K562 (cell line): ENCODE results near the gene SRGAP3. TPM values are rescaled to one million over a fixed set of nuclear protein-coding genes. Genes with fewer than 3 reads are reported as not detected.

Source experiments
- ATAC-seq: fragments of 200-7000 bp; cut with Tn5 transposase; 3 replicates; pipeline ENCODE4 v1.9.1; 2020; ENCODE audit warnings: moderate library complexity
- BruUV-seq: library from RNA; stranded (reverse); fragments of 400-500 nt; replicated peaks from 2 replicates; lab custom pipeline; 2021; lab: Mats Ljungman, UMichigan
- CTCF ChIA-PET: fragments of 300-600 bp; formaldehyde crosslinking; extraction: SDS; loops from one replicate; lab custom pipeline; 2021; ENCODE audit warnings: low intra/inter-chr PET ratio; lab: Yijun Ruan, JAX
- POLR2A ChIA-PET: fragments of 300-600, 350-650 bp; sonication (Branson Sonifier 250); formaldehyde crosslinking; extraction: SDS; loops from one replicate; lab custom pipeline; 2021; ENCODE audit warnings: antibody characterized with exemption, inconsistent platforms; lab: Yijun Ruan, JAX
- DNase-seq, 4 experiments: peaks; one replicate each; pipeline versions ENCODE4 v3.0.0 to v3.0.0-alpha.2; 2011 to 2018; ENCODE audit warnings: low spot score in 3 of 4, mixed read lengths in 3 of 4; ENCODE audit errors: extremely low read depth in 1 of 4
- FAIRE-seq: peaks from 2 replicates; lab custom pipeline; 2011; peaks lifted over from hg19 to GRCh38; lab: Jason Lieb, UNC
- H2AFZ ChIP-seq: 2 replicates; pipeline ENCODE4 v1.6.0; 2011; ENCODE audit warnings: low read depth, low read length, control low read depth, inconsistent platforms
- H3K27ac ChIP-seq: fragments of 200-600 bp; 3 replicates; pipeline ENCODE4 v1.8.0; 2011; ENCODE audit warnings: low read depth, mild to moderate bottlenecking, control low read depth, inconsistent platforms, low read length, moderate library complexity, mixed read lengths; ENCODE audit errors: extremely low read depth
- H3K27me3 ChIP-seq, 2 experiments: fragments of 300-600 bp in 1 of 2; 2 replicates in 1 of 2; 3 replicates in 1 of 2; pipeline versions ENCODE4 v1.6.0 to v1.8.0; 2011; ENCODE audit warnings: inconsistent platforms in 2 of 2, low read length in 2 of 2, mild to moderate bottlenecking in 1 of 2, mixed read lengths in 1 of 2, moderate library complexity in 1 of 2; ENCODE audit not compliant: control insufficient read depth in 2 of 2, insufficient read depth in 2 of 2
- H3K36me3 ChIP-seq: fragments of 300-600 bp; 3 replicates; pipeline ENCODE4 v1.8.0; 2011; ENCODE audit warnings: mild to moderate bottlenecking, low read length, inconsistent platforms; ENCODE audit not compliant: control insufficient read depth, insufficient read depth
- H3K4me1 ChIP-seq, 2 experiments: fragments of 200-600 bp in 1 of 2; replicated peaks in 1 of 2; 2 replicates in 1 of 2; 3 replicates in 1 of 2; pipeline versions ENCODE4 v1.5.1 to v1.8.0; 2011; ENCODE audit warnings: inconsistent platforms in 2 of 2, low read length in 2 of 2, mild to moderate bottlenecking in 1 of 2, mixed read lengths in 1 of 2, moderate library complexity in 1 of 2; ENCODE audit not compliant: control insufficient read depth in 2 of 2, insufficient read depth in 2 of 2
- H3K4me2 ChIP-seq: 2 replicates; pipeline ENCODE4 v1.6.1; 2011; ENCODE audit warnings: low read length, control low read depth, inconsistent platforms, mixed read lengths; ENCODE audit not compliant: insufficient read depth
- H3K4me3 ChIP-seq: fragments of 200-600 bp; sonication (generic), shearing (Covaris generic); 2 replicates; pipeline ENCODE4 v1.5.1; 2016; ENCODE audit warnings: control low read depth, inconsistent platforms
- H3K79me2 ChIP-seq: fragments of 200-600 bp; 3 replicates; pipeline ENCODE4 v1.8.0; 2011; ENCODE audit warnings: low read length, inconsistent platforms; ENCODE audit not compliant: control insufficient read depth, insufficient read depth
- H3K9ac ChIP-seq, 2 experiments: 2 replicates each; pipeline versions ENCODE4 v1.6.0 to v1.6.1; 2011; ENCODE audit warnings: low read depth in 2 of 2, low read length in 2 of 2, control low read depth in 1 of 2, inconsistent platforms in 1 of 2, mild to moderate bottlenecking in 1 of 2, mixed read lengths in 1 of 2; ENCODE audit not compliant: insufficient read depth in 1 of 2
- H3K9me1 ChIP-seq: one replicate; pipeline ENCODE4 v1.6.0; 2011; ENCODE audit warnings: inconsistent platforms, mild to moderate bottlenecking, low read length, moderate library complexity; ENCODE audit not compliant: control insufficient read depth, insufficient read depth
- H3K9me3 ChIP-seq: replicated peaks from 2 replicates; pipeline ENCODE4 v1.5.1; 2011; ENCODE audit warnings: low read depth, low read length, inconsistent platforms; ENCODE audit not compliant: control insufficient read depth, insufficient read depth
- H4K20me1 ChIP-seq: replicated peaks from 2 replicates; pipeline ENCODE4 v1.6.1; 2011; ENCODE audit warnings: low read length, inconsistent platforms, mixed read lengths; ENCODE audit not compliant: control insufficient read depth, insufficient read depth
- CBX3 ChIP-seq, 2 experiments: IDR thresholded peaks; 1 replicate in 1 of 2; 2 replicates in 1 of 2; pipeline ENCODE4 v1.6.1; 2012; ENCODE audit warnings: inconsistent platforms in 2 of 2, low read length in 2 of 2, borderline replicate concordance in 1 of 2, control low read depth in 1 of 2
- CTCF ChIP-seq, 3 experiments: IDR thresholded peaks in 2 of 3; conservative IDR thresholded peaks in 1 of 3; 2 replicates each; pipeline ENCODE4 v1.5.1; 2011 to 2012; ENCODE audit warnings: low read length in 3 of 3, mild to moderate bottlenecking in 3 of 3, control low read depth in 2 of 3, improper control_type of control experiment in 1 of 3, inconsistent platforms in 1 of 3, low read depth in 1 of 3, mixed read lengths in 1 of 3, moderate library complexity in 1 of 3; ENCODE audit not compliant: insufficient read depth in 2 of 3
- DMBX1 ChIP-seq: fragments of 250-450 bp; sonication (Bioruptor Pico); IDR thresholded peaks from 2 replicates; pipeline ENCODE4 v1.8.0; 2022; ENCODE audit warnings: inconsistent platforms, mild to moderate bottlenecking, moderate library complexity, borderline replicate concordance
- HLTF ChIP-seq: fragments of 450-650 bp; IDR thresholded peaks from 2 replicates; pipeline ENCODE4 v1.6.1; 2016
- RBM25 ChIP-seq: fragments of 200-400 bp; formaldehyde crosslinking; IDR thresholded peaks from 2 replicates; pipeline ENCODE4 v1.6.1; 2018; ENCODE audit warnings: low read length, low read depth, moderate library complexity; ENCODE audit not compliant: severe bottlenecking
- SLC30A9 ChIP-seq: fragments of 250-450 bp; sonication (Bioruptor Pico); IDR thresholded peaks from 2 replicates; pipeline ENCODE4 v1.8.0; 2022; ENCODE audit warnings: mild to moderate bottlenecking, moderate library complexity
- STAT5B ChIP-seq: fragments of 250-450 bp; sonication (Bioruptor Pico); IDR thresholded peaks from 2 replicates; pipeline ENCODE4 v1.8.0; 2021; ENCODE audit warnings: mild to moderate bottlenecking, inconsistent platforms
- WGBS: fragments of 100-300 bp; shearing (Covaris generic); methylation state at CpG from one replicate; pipeline ENCODE4 v1.1.6; 2016; ENCODE audit warnings: low coverage, mixed read lengths; ENCODE audit not compliant: insufficient coverage; ENCODE audit errors: missing lambda C conversion rate; 5-methylcytosine and 5-hydroxymethylcytosine counted together
- in situ Hi-C: fragments of 300-500 bp; cut with MboI; formaldehyde crosslinking; loops from 4 replicates; pipeline ENCODE4 v1.15.0; 2018; ENCODE audit warnings: inconsistent platforms, mixed read lengths
- intact Hi-C: fragments of 100-400 bp; cut with micrococcal nuclease; formaldehyde crosslinking; loops from 2 replicates; pipeline ENCODE4 v1.14.2; 2022
- polyA plus RNA-seq, 8 experiments: library from polyadenylated mRNA; depleted of rRNA in 4 of 8; stranded (reverse) in 5 of 8; unstranded in 3 of 8; fragments of >200 nt; fragmentation: Nextera tagmentation in 2 of 8; fragmentation: Illumina TruSeq in 1 of 8; extraction: Ambion mirVana in 2 of 8; extraction: Trizol in 1 of 8; gene quantifications; 2 replicates each; pipeline versions ENCODE4 v1.2.1 to v1.2.3, GENCODE V29; 2011 to 2014; ENCODE audit warnings: inconsistent platforms in 1 of 8, missing spikeins in 1 of 8
- total RNA-seq, 7 experiments: library from RNA; depleted of rRNA in 6 of 7; stranded (reverse); fragments of >200 nt in 6 of 7; fragmentation: Illumina TruSeq in 2 of 7; extraction: Trizol in 2 of 7; gene quantifications; 2 replicates each; pipeline versions ENCODE4 v1.2.1 to v1.2.3, GENCODE V29; 2011 to 2021; ENCODE audit warnings: low replicate concordance in 1 of 7

SRGAP3 gene
- total and polyA plus RNA-seq, 9 of the 15 experiments (the other 6 are each of a cell fraction or from before 2014, with no cell fraction given) = 0.11 to 0.85 (median 0.35) TPM; not detected in 2

- BruUV-seq = no TSS peak
- in situ Hi-C loops = no loop called here
- no peak for DNase-seq
- H3K4me1 ChIP-seq = no peaks in the 10 kb centered on the region
- H3K9me3 ChIP-seq = no peaks in the 10 kb centered on the region
- no peak overlapping the region for H3K9ac ChIP-seq
- TF ChIP-seq DMBX1 (CRISPR knock-in tag) (no peak), RBM25 (peak; percentile 45), STAT5B (CRISPR knock-in tag) (no peak), CBX3 (IDR thresholded peaks at IDR 0.05; ENCODE audit: borderline replicate concordance in 1 of 2, low read length in 2 of 2) (no peak), HLTF (no peak), SLC30A9 (no peak), CTCF (IDR thresholded peaks at IDR 0.05 in 2 of 3, conservative IDR thresholded peaks at IDR 0.05 in 1 of 3; ENCODE audit: insufficient read depth in 2 of 3, low read depth in 1 of 3, low read length in 3 of 3) (peak in 1 of 3 experiments; percentile 24; a peak in 1 of 6 replicates)
- TF ChIP-seq, all 486 proteins: peak for 2
- H3K79me2 ChIP-seq = no peaks in the 10 kb centered on the region
- ChIA-PET POLR2A (no interaction called here), CTCF (no interaction called here)
- H3K27ac ChIP-seq = no peak overlapping the region
- no peaks in the 10 kb centered on the region for H4K20me1 ChIP-seq
- FAIRE-seq = no peak
- H2AFZ ChIP-seq = no peak overlapping the region
- WGBS = 3% methylated on average over 12 of the region's 12 CpGs
- peaks cover 18 to 68% of the 10 kb centered on the region in 2 experiments; a peak in 4 of 5 replicates for H3K27me3 ChIP-seq
- H3K36me3 ChIP-seq = no peaks in the 10 kb centered on the region
- no peak overlapping the region for H3K4me3 ChIP-seq
- intact Hi-C loops = no loop called here
- H3K4me2 ChIP-seq = no peak overlapping the region
- no peaks in the 10 kb centered on the region for H3K9me1 ChIP-seq
- ATAC-seq = no peak
Measured at GRCh38 chr3:9102240-9102981, 147.0 kb downstream of the SRGAP3 start.
